Measurements from ENCODE around the gene ERC2.

DNA sequence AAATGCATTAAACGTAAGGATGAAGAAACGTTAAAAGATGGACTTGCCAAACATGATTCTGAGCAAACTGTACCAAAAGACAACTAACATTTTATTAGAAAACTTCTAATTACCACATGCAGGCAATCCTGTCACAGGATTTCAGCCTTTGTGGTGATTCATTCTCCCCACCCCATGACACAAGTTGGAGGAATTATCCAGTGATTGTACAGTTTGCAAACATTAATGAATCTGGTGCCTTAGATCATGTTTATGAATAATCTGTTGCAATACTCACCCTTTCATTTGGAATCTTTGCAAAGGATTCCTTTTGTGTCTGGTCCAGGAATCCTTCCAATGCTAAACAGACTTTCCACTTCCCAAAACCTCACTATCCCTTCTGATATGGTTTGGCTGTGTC, 23.3 kb upstream of the ERC2 start:
- TF ChIP-seq, protein P1, sequence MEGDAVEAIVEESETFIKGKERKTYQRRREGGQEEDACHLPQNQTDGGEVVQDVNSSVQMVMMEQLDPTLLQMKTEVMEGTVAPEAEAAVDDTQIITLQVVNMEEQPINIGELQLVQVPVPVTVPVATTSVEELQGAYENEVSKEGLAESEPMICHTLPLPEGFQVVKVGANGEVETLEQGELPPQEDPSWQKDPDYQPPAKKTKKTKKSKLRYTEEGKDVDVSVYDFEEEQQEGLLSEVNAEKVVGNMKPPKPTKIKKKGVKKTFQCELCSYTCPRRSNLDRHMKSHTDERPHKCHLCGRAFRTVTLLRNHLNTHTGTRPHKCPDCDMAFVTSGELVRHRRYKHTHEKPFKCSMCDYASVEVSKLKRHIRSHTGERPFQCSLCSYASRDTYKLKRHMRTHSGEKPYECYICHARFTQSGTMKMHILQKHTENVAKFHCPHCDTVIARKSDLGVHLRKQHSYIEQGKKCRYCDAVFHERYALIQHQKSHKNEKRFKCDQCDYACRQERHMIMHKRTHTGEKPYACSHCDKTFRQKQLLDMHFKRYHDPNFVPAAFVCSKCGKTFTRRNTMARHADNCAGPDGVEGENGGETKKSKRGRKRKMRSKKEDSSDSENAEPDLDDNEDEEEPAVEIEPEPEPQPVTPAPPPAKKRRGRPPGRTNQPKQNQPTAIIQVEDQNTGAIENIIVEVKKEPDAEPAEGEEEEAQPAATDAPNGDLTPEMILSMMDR (IDR thresholded peaks at IDR 0.05): no peak
- no peak for TF ChIP-seq ZFX (IDR thresholded peaks at IDR 0.05; ENCODE audit: borderline replicate concordance)

All from 22Rv1 (cell line).